Stomach smooth muscle (tissue), 2 donors: ENCODE data around the gene TMEM94.

Experiments used
- H3K27ac ChIP-seq: one replicate; pipeline ENCODE4 v1.7.0; 2013; ENCODE audit warnings: mild to moderate bottlenecking, low read length, inconsistent platforms
- H3K27me3 ChIP-seq, 2 donors: one replicate each; pipeline ENCODE4 v1.7.0; 2013; ENCODE audit warnings: low read length in 2 of 2; ENCODE audit not compliant: insufficient read depth in 2 of 2, control insufficient read depth in 1 of 2
- H3K36me3 ChIP-seq, 2 donors: one replicate each; pipeline ENCODE4 v1.7.0; 2013; ENCODE audit warnings: low read length in 2 of 2; ENCODE audit not compliant: control insufficient read depth in 2 of 2, insufficient read depth in 2 of 2
- H3K4me1 ChIP-seq: one replicate; pipeline ENCODE4 v1.7.0; 2013; ENCODE audit warnings: low read length; ENCODE audit not compliant: control insufficient read depth, insufficient read depth
- H3K4me3 ChIP-seq, 2 donors: one replicate each; pipeline ENCODE4 v1.7.0; 2013; ENCODE audit warnings: low read length in 2 of 2
- H3K9ac ChIP-seq, 2 donors: one replicate each; pipeline ENCODE4 v1.7.0; 2013; ENCODE audit warnings: low read length in 2 of 2, mild to moderate bottlenecking in 1 of 2
- H3K9me3 ChIP-seq, 2 donors: one replicate each; pipeline ENCODE4 v1.7.0; 2013; ENCODE audit warnings: low read length in 2 of 2; ENCODE audit not compliant: control insufficient read depth in 2 of 2
- donor health status: healthy.
- donor health status: Pancreatic carcinoma.

TMEM94 gene

GRCh38 chr17:75544250-75544649, 87.8 kb downstream of the TMEM94 start:
- no peak overlapping the region for H3K4me3 ChIP-seq
- no peaks in the 10 kb centered on the region for H3K9me3 ChIP-seq
- H3K27me3 ChIP-seq = no peaks in the 10 kb centered on the region
- no peak overlapping the region for H3K27ac ChIP-seq
- H3K9ac ChIP-seq = no peak overlapping the region
- no peaks in the 10 kb centered on the region for H3K36me3 ChIP-seq
- H3K4me1 ChIP-seq = no peaks in the 10 kb centered on the region

GRCh38 chr17:75546181-75546580, 89.7 kb downstream of the TMEM94 start:
- Histone ChIP-seq H3K4me3 (no peak overlapping the region), H3K27ac (no peak overlapping the region), H3K9ac (no peak overlapping the region), H3K4me1 (no peaks in the 10 kb centered on the region), H3K36me3 (no peaks in the 10 kb centered on the region), H3K27me3 (no peaks in the 10 kb centered on the region), H3K9me3 (no peaks in the 10 kb centered on the region)

- H3K27me3 ChIP-seq = no peaks in the 10 kb centered on the region
- no peak overlapping the region for H3K27ac ChIP-seq
- H3K9ac ChIP-seq = no peak overlapping the region
- H3K36me3 ChIP-seq = no peaks in the 10 kb centered on the region
- H3K9me3 ChIP-seq = no peaks in the 10 kb centered on the region
- no peak overlapping the region for H3K4me3 ChIP-seq
- H3K4me1 ChIP-seq = no peaks in the 10 kb centered on the region
Measured at GRCh38 chr17:75547091-75547490, 90.7 kb downstream of the TMEM94 start.

- Histone ChIP-seq H3K27ac (no peak overlapping the region), H3K27me3 (no peaks in the 10 kb centered on the region), H3K4me3 (no peak overlapping the region), H3K9me3 (no peaks in the 10 kb centered on the region), H3K36me3 (no peaks in the 10 kb centered on the region), H3K9ac (no peak overlapping the region), H3K4me1 (no peaks in the 10 kb centered on the region)
Measured at GRCh38 chr17:75548813-75549212, 92.4 kb downstream of the TMEM94 start.
